GM18858 (cell line): Measurements from ENCODE around the gene CACNA1B.
"Not testable (repeated sequence)": the region's sequence is repeated elsewhere in the genome, so short reads cannot be mapped to it uniquely, and the experiment has no call there.

ENCODE experiments used
- ATAC-seq: cut with Tn5 transposase; IDR thresholded peaks from one replicate; pipeline ENCODE4 v1.9.1; 2021; ENCODE audit not compliant: unreplicated experiment

Gene CACNA1B

GRCh38 chr9:138068601-138069035, 191.0 kb downstream of the CACNA1B start:
- ATAC-seq: no peak

- ATAC-seq: no peak
Measured at GRCh38 chr9:138069731-138070456, 192.3 kb downstream of the CACNA1B start.

- no peak for ATAC-seq
Measured at GRCh38 chr9:138070815-138071214, 193.2 kb downstream of the CACNA1B start.

GRCh38 chr9:138071292-138071691, 193.7 kb downstream of the CACNA1B start:
- ATAC-seq: no peak

- no peak for ATAC-seq
Measured at GRCh38 chr9:138071731-138072130, 194.1 kb downstream of the CACNA1B start.

- no peak for ATAC-seq
Measured at GRCh38 chr9:138072161-138072842, 194.7 kb downstream of the CACNA1B start.

GRCh38 chr9:138072897-138073296, 195.3 kb downstream of the CACNA1B start:
- ATAC-seq: no peak

- no peak for ATAC-seq
Measured at GRCh38 chr9:138073408-138073807, 195.8 kb downstream of the CACNA1B start.

GRCh38 chr9:138073808-138074207, 196.2 kb downstream of the CACNA1B start:
- ATAC-seq: no peak

- ATAC-seq: no peak
Measured at GRCh38 chr9:138074516-138074915, 196.9 kb downstream of the CACNA1B start.

- ATAC-seq: no peak
Measured at GRCh38 chr9:138075496-138075895, 197.9 kb downstream of the CACNA1B start.

GRCh38 chr9:138075961-138076649, 198.5 kb downstream of the CACNA1B start:
- no peak for ATAC-seq

- no peak for ATAC-seq
Measured at GRCh38 chr9:138076650-138077009, 199.0 kb downstream of the CACNA1B start.

GRCh38 chr9:138077126-138077525, 199.5 kb downstream of the CACNA1B start:
- no peak for ATAC-seq

- no peak for ATAC-seq
Measured at GRCh38 chr9:138077898-138078540, 200.4 kb downstream of the CACNA1B start.

GRCh38 chr9:138078846-138079245, 201.3 kb downstream of the CACNA1B start:
- no peak for ATAC-seq

- ATAC-seq: no peak
Measured at GRCh38 chr9:138080979-138081378, 203.4 kb downstream of the CACNA1B start.

GRCh38 chr9:138082918-138083636, 205.5 kb downstream of the CACNA1B start:
- no peak for ATAC-seq

- ATAC-seq: no peak
Measured at GRCh38 chr9:138083873-138084272, 206.3 kb downstream of the CACNA1B start.

- no peak for ATAC-seq
Measured at GRCh38 chr9:138085568-138085967, 208.0 kb downstream of the CACNA1B start.

GRCh38 chr9:138092057-138092456, 214.5 kb downstream of the CACNA1B start:
- ATAC-seq: not testable (repeated sequence)
